HUES48 (cell line): ENCODE results near the gene VIPR1.

ENCODE experiments used
- H3K27ac ChIP-seq: one replicate; pipeline ENCODE4 v1.7.0; 2013; ENCODE audit warnings: low read depth, low read length, inconsistent platforms
- H3K27me3 ChIP-seq: 2 replicates; pipeline ENCODE4 v1.6.1; 2013; ENCODE audit warnings: mild to moderate bottlenecking, low read length; ENCODE audit not compliant: control insufficient read depth, insufficient read depth
- H3K36me3 ChIP-seq: 2 replicates; pipeline ENCODE4 v1.6.1; 2013; ENCODE audit warnings: low read length; ENCODE audit not compliant: control insufficient read depth, insufficient read depth
- H3K4me1 ChIP-seq: 2 replicates; pipeline ENCODE4 v1.6.1; 2013; ENCODE audit warnings: mild to moderate bottlenecking, low read length; ENCODE audit not compliant: control insufficient read depth, insufficient read depth
- H3K4me3 ChIP-seq: 2 replicates; pipeline ENCODE4 v1.5.1; 2013; ENCODE audit warnings: mild to moderate bottlenecking, low read depth, low read length
- H3K9ac ChIP-seq: 2 replicates; pipeline ENCODE4 v1.6.1; 2013; ENCODE audit warnings: mild to moderate bottlenecking, low read depth, low read length, moderate library complexity
- H3K9me3 ChIP-seq: 2 replicates; pipeline ENCODE4 v1.6.1; 2013; ENCODE audit warnings: low read length; ENCODE audit not compliant: control insufficient read depth, insufficient read depth

VIPR1 gene

GRCh38 chr3:42502429-42503250 is at the start of gene VIPR1:
VIPR1 (plus strand) TSS chr3:42502643; CDS start chr3:42502736, 93 bp downstream.
- peaks cover 9% of the 10 kb centered on the region for H3K4me1 ChIP-seq
- no peak within 1 kb of the TSS for H3K27ac ChIP-seq
- H3K27me3 ChIP-seq: peaks cover 55% of the 10 kb centered on the region
- H3K9ac ChIP-seq: no peak within 1 kb of the TSS; the same call in 1 of the 2 replicates
- H3K9me3 ChIP-seq: no peaks in the 10 kb centered on the region
- no peaks in the 10 kb centered on the region for H3K36me3 ChIP-seq
- peak within 1 kb of the TSS; percentile 83 for H3K4me3 ChIP-seq

GRCh38 chr3:42456211-42456610 is 46.2 kb upstream of the VIPR1 start:
- Histone ChIP-seq H3K4me3 (no peak overlapping the region), H3K27me3 (no peaks in the 10 kb centered on the region), H3K4me1 (no peaks in the 10 kb centered on the region), H3K36me3 (no peaks in the 10 kb centered on the region), H3K27ac (no peak overlapping the region), H3K9me3 (no peaks in the 10 kb centered on the region), H3K9ac (no peak overlapping the region)

GRCh38 chr3:42459151-42459550 is 43.3 kb upstream of the VIPR1 start:
- Histone ChIP-seq H3K27me3 (no peaks in the 10 kb centered on the region), H3K4me1 (no peaks in the 10 kb centered on the region)

GRCh38 chr3:42461762-42462161 is 40.7 kb upstream of the VIPR1 start:
- H3K27me3 ChIP-seq: no peaks in the 10 kb centered on the region
- H3K27ac ChIP-seq: no peak overlapping the region
- H3K36me3 ChIP-seq: no peaks in the 10 kb centered on the region
- no peaks in the 10 kb centered on the region for H3K4me1 ChIP-seq
- no peaks in the 10 kb centered on the region for H3K9me3 ChIP-seq
- H3K9ac ChIP-seq: no peak overlapping the region
- no peak overlapping the region for H3K4me3 ChIP-seq

More at GRCh38 chr3:42459151-42459550, 43.3 kb upstream of the VIPR1 start:
- no peak overlapping the region for H3K4me3 ChIP-seq
- H3K9ac ChIP-seq: no peak overlapping the region
- no peak overlapping the region for H3K27ac ChIP-seq
- H3K36me3 ChIP-seq: no peaks in the 10 kb centered on the region
- H3K9me3 ChIP-seq: no peaks in the 10 kb centered on the region

- no peak overlapping the region for H3K27ac ChIP-seq
- no peaks in the 10 kb centered on the region for H3K27me3 ChIP-seq
- no peaks in the 10 kb centered on the region for H3K9me3 ChIP-seq
- no peak overlapping the region for H3K4me3 ChIP-seq
- H3K9ac ChIP-seq: no peak overlapping the region
- no peaks in the 10 kb centered on the region for H3K4me1 ChIP-seq
- H3K36me3 ChIP-seq: no peaks in the 10 kb centered on the region
These were observed 39.4 kb upstream of the VIPR1 start for GRCh38 chr3:42463093-42463492.

- no peaks in the 10 kb centered on the region for H3K27me3 ChIP-seq
- H3K27ac ChIP-seq: no peak overlapping the region
- no peaks in the 10 kb centered on the region for H3K4me1 ChIP-seq
- H3K9me3 ChIP-seq: no peaks in the 10 kb centered on the region
- H3K36me3 ChIP-seq: no peaks in the 10 kb centered on the region
- no peak overlapping the region for H3K9ac ChIP-seq
- no peak overlapping the region for H3K4me3 ChIP-seq
These were observed 34.3 kb upstream of the VIPR1 start for GRCh38 chr3:42468111-42468510.

- Histone ChIP-seq H3K4me3 (no peak overlapping the region), H3K9ac (no peak overlapping the region), H3K27me3 (no peaks in the 10 kb centered on the region), H3K36me3 (no peaks in the 10 kb centered on the region), H3K9me3 (no peaks in the 10 kb centered on the region), H3K4me1 (no peaks in the 10 kb centered on the region), H3K27ac (no peak overlapping the region)
These were observed 29.9 kb upstream of the VIPR1 start for GRCh38 chr3:42472555-42472954.

- H3K9ac ChIP-seq: no peak overlapping the region
- H3K36me3 ChIP-seq: no peaks in the 10 kb centered on the region
- no peaks in the 10 kb centered on the region for H3K9me3 ChIP-seq
- no peaks in the 10 kb centered on the region for H3K27me3 ChIP-seq
- H3K4me3 ChIP-seq: no peak overlapping the region
- no peak overlapping the region for H3K27ac ChIP-seq
- H3K4me1 ChIP-seq: no peaks in the 10 kb centered on the region
These were observed 29.1 kb upstream of the VIPR1 start for GRCh38 chr3:42473083-42473932.

GRCh38 chr3:42476225-42477125 is 26.0 kb upstream of the VIPR1 start:
- H3K4me1 ChIP-seq: no peaks in the 10 kb centered on the region
- H3K36me3 ChIP-seq: no peaks in the 10 kb centered on the region
- no peaks in the 10 kb centered on the region for H3K9me3 ChIP-seq
- H3K4me3 ChIP-seq: no peak overlapping the region
- no peaks in the 10 kb centered on the region for H3K27me3 ChIP-seq
- no peak overlapping the region for H3K27ac ChIP-seq
- H3K9ac ChIP-seq: no peak overlapping the region

- Histone ChIP-seq H3K9me3 (no peaks in the 10 kb centered on the region), H3K27me3 (no peaks in the 10 kb centered on the region), H3K27ac (no peak overlapping the region), H3K4me3 (no peak overlapping the region), H3K9ac (no peak overlapping the region), H3K4me1 (no peaks in the 10 kb centered on the region), H3K36me3 (no peaks in the 10 kb centered on the region)
These were observed 24.7 kb upstream of the VIPR1 start for GRCh38 chr3:42477696-42478095.
